Stimulated activated CD4-positive, alpha-beta T cell treated with anti-CD3 and anti-CD28 coated beads, TNF-alpha, amount 100 ng/mL, for 24 hours (primary cell): ENCODE data around the gene NTM.
"Not testable (repeated sequence)": the region's sequence is repeated elsewhere in the genome, so short reads cannot be mapped to it uniquely, and the experiment has no call there.

Experiments used
- DNase-seq, 3 experiments: peaks; one replicate each; pipeline ENCODE4 v3.0.0-alpha.2; 2020; ENCODE audit warnings: low read depth in 3 of 3

NTM gene

DNA sequence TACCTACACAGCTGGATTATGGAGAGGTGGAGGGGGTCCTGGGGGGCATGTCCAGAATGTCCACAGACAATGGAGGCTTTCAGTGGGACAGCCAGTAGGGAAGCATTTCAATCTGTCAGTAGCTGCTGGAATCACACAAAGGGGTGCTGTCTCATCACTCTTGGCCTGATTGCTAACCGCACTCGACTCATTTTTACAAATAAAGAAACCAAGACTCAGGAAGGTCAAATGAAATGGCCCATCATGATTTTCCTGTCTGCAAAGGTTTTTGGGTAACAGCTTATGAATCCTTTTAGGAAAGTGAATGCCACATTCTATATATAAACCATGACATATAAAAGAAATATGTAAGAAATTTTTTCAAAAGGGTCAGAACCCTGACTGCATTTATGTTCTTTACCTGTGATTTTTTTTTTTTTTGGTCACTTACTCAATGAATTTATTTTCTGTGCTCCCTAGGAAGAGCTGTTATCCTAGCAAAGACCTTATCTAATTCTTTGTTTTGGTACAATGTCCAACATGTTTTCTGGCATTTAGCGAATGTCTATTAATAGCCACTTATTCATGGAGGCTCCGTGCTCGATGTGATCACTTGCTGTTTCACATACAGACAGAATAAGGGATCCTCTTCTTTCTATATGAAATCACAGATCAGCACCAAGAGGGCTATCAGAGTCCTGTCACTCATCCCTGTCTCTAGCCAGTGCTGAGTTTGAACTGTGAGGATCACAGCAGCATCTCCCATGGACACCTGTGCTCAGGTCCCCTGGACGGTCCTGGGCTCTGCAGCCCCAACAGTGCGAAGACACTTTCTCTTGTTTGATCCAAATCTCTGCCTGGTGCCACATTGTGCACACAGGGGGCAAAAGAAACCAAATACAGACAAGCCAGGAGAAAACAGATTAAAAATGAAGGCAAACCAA is 979.7 kb downstream of the NTM start:
- DNase-seq: no peak

DNA sequence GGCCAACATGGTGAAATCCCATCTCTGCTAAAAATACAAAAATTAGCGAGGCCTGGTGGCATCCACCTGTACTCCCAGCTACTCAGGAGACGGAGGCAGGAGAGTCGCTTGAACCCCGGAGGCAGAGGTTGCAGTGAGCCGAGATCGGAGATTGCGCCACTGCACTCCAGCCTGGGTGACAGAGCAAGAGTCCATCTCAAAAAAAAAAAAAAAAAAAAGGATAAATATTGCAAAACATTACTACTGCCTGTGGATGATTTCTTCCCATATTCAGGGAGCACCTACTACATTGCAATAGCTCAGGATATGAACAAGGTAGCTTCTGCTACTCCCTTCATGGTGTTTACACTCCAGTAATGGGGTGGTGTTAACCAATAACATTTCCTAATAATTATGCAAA is 980.6 kb downstream of the NTM start:
- no peak for DNase-seq

DNA sequence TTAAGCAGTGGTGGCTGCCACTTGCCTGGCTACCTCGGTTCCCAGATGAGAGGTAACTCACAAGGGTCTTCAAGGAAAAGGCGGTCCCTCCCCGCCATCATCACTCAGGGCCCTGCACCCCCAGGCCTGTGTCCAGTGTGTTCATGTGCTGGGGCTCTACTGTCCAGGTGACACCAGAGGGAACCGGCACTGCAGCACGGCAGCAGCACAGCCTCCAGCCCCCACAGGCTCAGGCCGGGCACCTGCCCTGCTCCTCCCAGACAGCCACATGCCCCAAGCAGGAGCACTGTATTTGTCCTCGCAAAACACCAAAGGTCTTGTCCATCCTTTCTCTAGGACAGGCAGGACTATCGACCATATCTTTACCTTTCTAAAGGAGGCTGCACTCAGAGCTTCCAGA is 982.1 kb downstream of the NTM start:
- DNase-seq: no peak

DNA sequence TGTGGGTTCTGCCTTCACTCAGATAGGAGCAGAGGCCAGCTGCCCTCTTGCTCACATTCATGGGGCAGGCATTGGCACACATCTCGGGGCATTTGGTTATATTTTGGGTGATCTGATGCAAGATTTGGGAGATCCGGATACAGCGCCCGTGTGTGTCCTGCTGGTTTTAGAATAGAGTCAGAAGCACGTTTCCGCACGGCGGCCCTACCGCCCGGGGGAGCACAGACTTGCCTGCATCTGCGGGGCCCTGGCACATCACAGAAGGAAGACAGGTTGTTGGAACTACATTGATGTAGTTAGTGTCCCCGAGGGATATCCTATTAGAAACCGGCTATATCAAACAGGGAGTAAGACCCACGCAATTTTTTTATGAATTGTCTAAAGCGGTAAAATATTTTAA is 982.8 kb downstream of the NTM start:
- DNase-seq: no peak

DNA sequence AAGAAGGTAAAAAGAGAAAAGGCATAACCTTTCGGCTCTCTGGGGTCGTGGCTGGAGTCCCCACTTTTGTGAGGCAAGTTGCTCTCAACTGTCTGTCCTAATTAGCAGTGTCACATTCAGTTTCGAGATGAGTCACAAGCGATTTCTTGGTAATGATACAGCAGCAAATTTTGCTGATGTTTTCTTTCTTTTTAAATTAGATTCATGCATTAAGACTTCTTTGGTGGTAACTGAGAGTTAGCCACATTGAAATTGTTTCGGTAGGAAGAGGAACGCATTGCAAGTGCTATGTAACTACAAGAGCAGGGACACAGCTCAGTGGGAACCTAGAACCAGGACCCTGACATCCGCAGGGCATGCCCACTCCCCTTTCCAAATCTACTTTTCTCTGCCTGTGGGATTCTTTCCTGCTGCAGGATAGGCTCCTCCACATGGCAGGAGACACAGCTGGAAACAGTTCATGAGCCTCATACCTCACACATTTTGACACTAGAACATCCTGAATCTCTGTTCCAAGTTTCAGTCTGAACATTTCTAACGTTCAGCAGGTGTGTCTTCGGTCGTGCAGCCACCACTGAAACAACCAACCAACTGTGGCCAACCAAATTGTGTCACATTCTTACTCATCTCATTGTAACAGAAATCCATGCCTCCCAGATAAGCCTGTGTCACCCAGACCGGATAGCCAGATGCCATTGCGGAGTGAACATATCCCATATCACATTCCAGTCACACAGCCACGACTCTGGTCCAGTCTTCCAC is 987.6 kb downstream of the NTM start:
- no peak for DNase-seq

DNA sequence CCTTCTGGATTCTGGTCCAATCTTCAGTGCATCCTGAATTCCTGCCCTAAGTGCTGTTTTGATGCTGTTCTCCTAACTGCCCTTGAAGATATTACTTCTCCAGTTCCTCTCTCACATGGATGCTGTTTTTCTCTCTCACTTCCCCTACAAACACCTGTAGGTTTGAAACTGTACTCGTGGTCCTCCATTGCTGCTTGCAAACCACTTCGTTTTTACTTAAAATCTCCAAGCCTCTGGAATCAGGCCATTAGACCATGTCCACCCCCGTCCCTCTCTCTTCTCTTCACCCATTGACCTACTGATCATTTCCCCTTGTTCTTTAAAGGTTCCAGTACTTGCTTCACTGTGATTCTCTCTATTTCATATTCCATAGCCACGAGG is 988.1 kb downstream of the NTM start:
- DNase-seq: no peak

DNA sequence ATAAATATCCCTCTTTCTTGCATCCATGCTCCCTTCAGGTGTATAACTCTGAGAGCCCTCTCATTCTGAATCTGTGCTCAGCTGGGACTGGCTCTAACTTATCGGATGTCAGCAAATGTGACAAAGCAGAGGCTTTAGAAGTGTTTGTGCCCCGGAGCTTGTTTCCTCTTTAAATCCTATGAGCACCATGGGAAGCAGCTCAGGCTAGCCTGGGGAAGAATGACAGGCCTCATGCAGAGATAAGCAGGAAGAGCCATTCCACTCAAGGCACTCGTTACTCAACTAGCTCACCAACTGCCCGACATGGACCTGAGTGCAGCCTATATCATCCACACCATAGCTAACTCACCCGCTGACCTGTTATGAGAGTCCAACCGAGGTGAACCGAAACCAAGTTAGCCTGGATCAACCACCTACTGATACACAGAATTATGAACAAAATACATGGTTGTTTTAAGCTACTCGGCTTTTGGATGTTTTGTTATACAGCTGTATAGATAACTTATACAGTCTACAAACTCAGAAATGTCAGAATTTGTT is 990.7 kb downstream of the NTM start:
- DNase-seq: no peak

DNA sequence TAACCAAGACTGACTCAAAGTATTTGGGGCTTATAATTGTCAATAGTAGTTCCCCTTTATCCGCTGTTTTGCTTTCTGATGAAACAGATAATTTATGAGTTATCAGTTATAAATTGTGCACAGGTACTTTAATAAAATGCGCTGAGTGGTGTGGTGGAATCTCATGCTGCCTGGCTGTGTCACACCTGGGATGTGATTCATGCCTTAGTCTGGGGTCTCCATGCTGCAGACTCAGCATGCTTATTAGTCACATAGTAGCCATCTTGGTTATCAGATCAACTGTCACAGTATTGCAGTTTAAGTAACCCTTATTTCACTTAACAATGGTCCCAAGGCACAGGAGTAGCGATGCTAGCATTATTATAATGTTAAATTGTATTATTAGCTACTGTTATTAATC is 995.2 kb downstream of the NTM start:
- no peak for DNase-seq

DNA sequence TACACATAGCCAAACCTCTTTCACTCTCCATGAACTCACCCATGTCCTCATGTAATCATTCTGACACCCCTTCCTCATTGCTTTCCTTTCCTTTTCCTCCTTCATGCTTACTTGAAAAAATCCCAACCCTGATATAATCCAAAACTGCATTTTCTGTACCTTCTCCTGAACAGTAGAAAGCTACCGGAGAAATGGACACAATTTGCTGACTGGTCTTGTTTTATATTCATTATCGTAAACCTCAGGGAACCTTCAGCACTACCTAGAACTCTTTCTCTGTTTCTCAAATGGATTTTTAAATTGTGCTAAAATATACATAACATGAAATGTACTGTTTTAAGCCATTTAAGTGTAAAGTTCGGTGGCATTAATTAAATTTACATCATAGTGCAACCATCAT is 996.9 kb downstream of the NTM start:
- no peak for DNase-seq

DNA sequence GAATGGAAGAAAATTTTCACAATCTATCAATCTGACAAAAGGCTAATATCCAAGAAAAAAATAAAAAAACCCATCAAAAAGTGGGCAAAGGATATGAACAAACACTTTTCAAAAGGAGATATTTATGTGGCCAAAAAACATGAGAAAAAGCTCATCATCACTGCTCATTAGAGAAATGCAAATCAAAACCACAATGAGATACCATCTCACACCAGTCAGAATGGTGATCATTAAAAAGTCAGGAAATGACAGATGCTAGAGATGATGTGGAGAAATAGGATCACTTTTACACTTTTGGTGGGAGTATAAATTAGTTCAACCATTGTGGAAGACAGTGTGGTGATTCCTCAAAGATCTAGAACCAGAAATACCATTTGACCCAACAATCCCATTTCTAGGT is 999.7 kb downstream of the NTM start:
- not testable (repeated sequence) for DNase-seq

DNA sequence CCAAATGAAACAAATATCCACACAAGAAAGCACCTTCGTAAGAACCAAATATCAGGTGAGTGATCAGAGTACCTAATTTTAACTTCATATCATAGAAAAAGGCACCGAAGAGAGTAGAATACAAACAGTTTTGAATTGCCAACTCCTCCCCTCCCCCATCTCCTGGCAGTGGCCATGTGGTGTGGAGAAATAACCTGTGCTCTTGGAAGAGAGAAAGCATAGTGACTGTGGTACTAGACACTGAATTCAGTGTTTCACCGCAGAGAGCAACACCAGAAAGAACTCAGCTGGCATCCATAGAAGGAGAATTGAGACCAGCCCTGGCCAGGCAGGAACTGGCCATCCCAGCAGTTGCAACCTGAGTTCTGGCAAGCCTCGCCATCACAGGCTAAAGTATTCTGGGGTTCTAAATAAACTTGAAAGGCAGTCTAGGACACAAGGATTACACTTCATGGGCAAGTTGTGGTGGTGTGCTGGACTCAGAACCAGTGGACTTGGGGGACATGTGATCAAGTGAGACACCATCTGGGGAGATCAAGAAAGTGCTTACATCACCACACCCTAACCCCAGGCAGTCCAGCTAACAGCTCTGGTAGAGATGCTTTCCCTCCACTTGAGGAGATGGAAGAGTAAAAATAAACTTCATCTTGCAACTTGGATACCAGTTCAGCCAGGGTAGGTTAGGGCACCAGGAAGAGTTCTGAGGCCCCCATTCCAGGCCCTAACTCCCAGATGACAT is 1003.2 kb downstream of the NTM start:
- no peak for DNase-seq

DNA sequence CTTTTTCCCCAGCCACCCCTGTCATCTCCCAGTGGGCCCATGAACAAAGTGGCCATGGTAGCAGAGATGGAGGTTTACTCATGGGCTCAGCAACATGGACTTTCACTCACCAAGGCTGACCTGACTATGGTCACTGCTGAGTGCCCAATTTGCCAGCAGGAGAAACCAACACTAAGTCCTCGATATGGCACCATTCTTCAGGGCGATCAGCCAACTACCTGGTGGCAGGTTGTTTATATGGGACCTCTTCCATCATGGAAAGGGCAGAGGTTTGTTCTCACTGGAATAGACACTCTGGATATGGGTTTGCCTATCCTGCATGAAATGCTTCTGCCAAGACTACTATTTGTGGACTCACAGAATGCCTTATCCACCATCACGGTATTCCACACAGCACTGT is 1009.1 kb downstream of the NTM start:
- DNase-seq: no peak
